ENCODE results near the gene PMM2.
"Not testable (repeated sequence)": the region's sequence is repeated elsewhere in the genome, so short reads cannot be mapped to it uniquely, and the experiment has no call there.

The PMM2 gene

GRCh38 chr16:8831871-8832716, 34.5 kb downstream of the PMM2 start:
- Histone ChIP-seq H3K27me3 (ENCODE audit: insufficient read depth, low read length, poor library complexity, severe bottlenecking) (no peaks in the 10 kb centered on the region), H3K9ac (ENCODE audit: low read depth, low read length, poor library complexity, severe bottlenecking) (no peak overlapping the region), H3K9me3 (ENCODE audit: insufficient read depth, low read depth, low read length) (no peaks in the 10 kb centered on the region), H3K36me3 (ENCODE audit: insufficient read depth, low read length) (no peaks in the 10 kb centered on the region; the same call in 1 of the 2 replicates), H3F3A (ENCODE audit: low read depth) (no peaks in the 10 kb centered on the region), H3K4me2 (ENCODE audit: low read depth, low read length, poor library complexity, severe bottlenecking) (no peak overlapping the region), H3K79me2 (ENCODE audit: insufficient read depth, low read length) (no peaks in the 10 kb centered on the region), H3K9me2 (replicated peaks; ENCODE audit: low read depth, low read length) (no peaks in the 10 kb centered on the region), H3K4me1 (ENCODE audit: insufficient read depth, low read length, poor library complexity, severe bottlenecking) (no peaks in the 10 kb centered on the region), H4K20me1 (ENCODE audit: insufficient read depth, low read length, poor library complexity, severe bottlenecking) (no peaks in the 10 kb centered on the region), H2AFZ (ENCODE audit: low read length) (no peak overlapping the region), H3K4me3 (ENCODE audit: low read length, poor library complexity, severe bottlenecking) (no peak overlapping the region)
- TF ChIP-seq CTCF (conservative IDR thresholded peaks at IDR 0.05; ENCODE audit: low read length): no peak
- TF ChIP-seq EZH2phosphoT487 (IDR thresholded peaks at IDR 0.05; ENCODE audit: borderline replicate concordance): no peak

- Histone ChIP-seq H3K4me3 (ENCODE audit: low read length, poor library complexity, severe bottlenecking) (no peak overlapping the region), H3K9me2 (replicated peaks; ENCODE audit: low read depth, low read length) (no peaks in the 10 kb centered on the region), H4K20me1 (ENCODE audit: insufficient read depth, low read length, poor library complexity, severe bottlenecking) (no peaks in the 10 kb centered on the region), H3K9me3 (ENCODE audit: insufficient read depth, low read depth, low read length) (no peaks in the 10 kb centered on the region), H3K79me2 (ENCODE audit: insufficient read depth, low read length) (no peaks in the 10 kb centered on the region), H3K4me2 (ENCODE audit: low read depth, low read length, poor library complexity, severe bottlenecking) (no peak overlapping the region), H3F3A (ENCODE audit: low read depth) (no peaks in the 10 kb centered on the region), H3K36me3 (ENCODE audit: insufficient read depth, low read length) (no peaks in the 10 kb centered on the region; the same call in 1 of the 2 replicates), H2AFZ (ENCODE audit: low read length) (no peak overlapping the region), H3K4me1 (ENCODE audit: insufficient read depth, low read length, poor library complexity, severe bottlenecking) (no peaks in the 10 kb centered on the region), H3K9ac (ENCODE audit: low read depth, low read length, poor library complexity, severe bottlenecking) (no peak overlapping the region), H3K27me3 (ENCODE audit: insufficient read depth, low read length, poor library complexity, severe bottlenecking) (no peaks in the 10 kb centered on the region)
- no peak for TF ChIP-seq EZH2phosphoT487 (IDR thresholded peaks at IDR 0.05; ENCODE audit: borderline replicate concordance)
- TF ChIP-seq CTCF (conservative IDR thresholded peaks at IDR 0.05; ENCODE audit: low read length): no peak
These were observed 35.1 kb downstream of the PMM2 start for GRCh38 chr16:8832717-8833105.

- not testable (repeated sequence) for H4K20me1 ChIP-seq (ENCODE audit: insufficient read depth, low read length, poor library complexity, severe bottlenecking); H3K9me2 ChIP-seq (replicated peaks; ENCODE audit: low read depth, low read length); H3K4me3 ChIP-seq (ENCODE audit: low read length, poor library complexity, severe bottlenecking); H3K9me3 ChIP-seq (ENCODE audit: insufficient read depth, low read depth, low read length); H3K4me2 ChIP-seq (ENCODE audit: low read depth, low read length, poor library complexity, severe bottlenecking); H3K27me3 ChIP-seq (ENCODE audit: insufficient read depth, low read length, poor library complexity, severe bottlenecking); H3F3A ChIP-seq (ENCODE audit: low read depth); H3K36me3 ChIP-seq (ENCODE audit: insufficient read depth, low read length); H2AFZ ChIP-seq (ENCODE audit: low read length); H3K4me1 ChIP-seq (ENCODE audit: insufficient read depth, low read length, poor library complexity, severe bottlenecking); H3K79me2 ChIP-seq (ENCODE audit: insufficient read depth, low read length); H3K9ac ChIP-seq (ENCODE audit: low read depth, low read length, poor library complexity, severe bottlenecking)
These were observed 39.2 kb downstream of the PMM2 start for GRCh38 chr16:8836797-8837196.

GRCh38 chr16:8837594-8837993, 40.0 kb downstream of the PMM2 start:
- H3K4me1 ChIP-seq (ENCODE audit: insufficient read depth, low read length, poor library complexity, severe bottlenecking); H4K20me1 ChIP-seq (ENCODE audit: insufficient read depth, low read length, poor library complexity, severe bottlenecking); H2AFZ ChIP-seq (ENCODE audit: low read length); H3F3A ChIP-seq (ENCODE audit: low read depth); H3K79me2 ChIP-seq (ENCODE audit: insufficient read depth, low read length); H3K9me2 ChIP-seq (replicated peaks; ENCODE audit: low read depth, low read length); H3K4me3 ChIP-seq (ENCODE audit: low read length, poor library complexity, severe bottlenecking); H3K36me3 ChIP-seq (ENCODE audit: insufficient read depth, low read length); H3K9ac ChIP-seq (ENCODE audit: low read depth, low read length, poor library complexity, severe bottlenecking); H3K9me3 ChIP-seq (ENCODE audit: insufficient read depth, low read depth, low read length); H3K4me2 ChIP-seq (ENCODE audit: low read depth, low read length, poor library complexity, severe bottlenecking); H3K27me3 ChIP-seq (ENCODE audit: insufficient read depth, low read length, poor library complexity, severe bottlenecking): not testable (repeated sequence)

GRCh38 chr16:8842016-8842415, 44.4 kb downstream of the PMM2 start:
- H3K9me2 ChIP-seq (replicated peaks; ENCODE audit: low read depth, low read length); H3K9me3 ChIP-seq (ENCODE audit: insufficient read depth, low read depth, low read length); H3K4me3 ChIP-seq (ENCODE audit: low read length, poor library complexity, severe bottlenecking); H2AFZ ChIP-seq (ENCODE audit: low read length); H3K4me1 ChIP-seq (ENCODE audit: insufficient read depth, low read length, poor library complexity, severe bottlenecking); H3K79me2 ChIP-seq (ENCODE audit: insufficient read depth, low read length); H4K20me1 ChIP-seq (ENCODE audit: insufficient read depth, low read length, poor library complexity, severe bottlenecking); H3K36me3 ChIP-seq (ENCODE audit: insufficient read depth, low read length); H3K27me3 ChIP-seq (ENCODE audit: insufficient read depth, low read length, poor library complexity, severe bottlenecking); H3K4me2 ChIP-seq (ENCODE audit: low read depth, low read length, poor library complexity, severe bottlenecking); H3K9ac ChIP-seq (ENCODE audit: low read depth, low read length, poor library complexity, severe bottlenecking); H3F3A ChIP-seq (ENCODE audit: low read depth): not testable (repeated sequence)

- H3K4me1 ChIP-seq (ENCODE audit: insufficient read depth, low read length, poor library complexity, severe bottlenecking); H3K4me3 ChIP-seq (ENCODE audit: low read length, poor library complexity, severe bottlenecking); H4K20me1 ChIP-seq (ENCODE audit: insufficient read depth, low read length, poor library complexity, severe bottlenecking); H2AFZ ChIP-seq (ENCODE audit: low read length); H3K36me3 ChIP-seq (ENCODE audit: insufficient read depth, low read length); H3F3A ChIP-seq (ENCODE audit: low read depth); H3K9me3 ChIP-seq (ENCODE audit: insufficient read depth, low read depth, low read length); H3K79me2 ChIP-seq (ENCODE audit: insufficient read depth, low read length); H3K9ac ChIP-seq (ENCODE audit: low read depth, low read length, poor library complexity, severe bottlenecking); H3K27me3 ChIP-seq (ENCODE audit: insufficient read depth, low read length, poor library complexity, severe bottlenecking); H3K4me2 ChIP-seq (ENCODE audit: low read depth, low read length, poor library complexity, severe bottlenecking); H3K9me2 ChIP-seq (replicated peaks; ENCODE audit: low read depth, low read length): not testable (repeated sequence)
These were observed 45.7 kb downstream of the PMM2 start for GRCh38 chr16:8843296-8843695.

All from Loucy (cell line).